GM10266 (cell line): Measurements from ENCODE around the gene IL16.

ENCODE experiments used
- DNase-seq: peaks from one replicate; pipeline ENCODE4 v3.0.0; 2012; ENCODE audit errors: extremely low spot score
- CTCF ChIP-seq: IDR thresholded peaks from 2 replicates; pipeline ENCODE4 v1.5.1; 2012; ENCODE audit warnings: mild to moderate bottlenecking, low read depth; ENCODE audit not compliant: control insufficient read depth, insufficient read depth; ENCODE audit errors: missing control alignments

IL16 gene

GRCh38 chr15:81334768-81335435 is 138.2 kb downstream of the IL16 start:
- no peak for DNase-seq
- TF ChIP-seq CTCF = no peak

- no peak for TF ChIP-seq CTCF
- no peak for DNase-seq
Observed at GRCh38 chr15:81335631-81336030, 139.0 kb downstream of the IL16 start.

- TF ChIP-seq CTCF = peak; percentile 56
- peak; percentile 40 for DNase-seq
Observed at GRCh38 chr15:81336568-81336967, 139.9 kb downstream of the IL16 start.

GRCh38 chr15:81337241-81337640 is 140.6 kb downstream of the IL16 start:
- no peak for DNase-seq
- TF ChIP-seq CTCF = no peak

GRCh38 chr15:81337713-81338157 is 141.1 kb downstream of the IL16 start:
- TF ChIP-seq CTCF = no peak
- no peak for DNase-seq

GRCh38 chr15:81338170-81339007 is 141.7 kb downstream of the IL16 start:
- DNase-seq = no peak

More at GRCh38 chr15:81338170-81339007, 141.7 kb downstream of the IL16 start:
- TF ChIP-seq CTCF = no peak
